ENCODE measurements around the gene SMDT1.

GRCh38 chr22:42066126-42066761 is 13.3 kb upstream of the SMDT1 start:
- TF ChIP-seq CTCF (conservative IDR thresholded peaks at IDR 0.05; ENCODE audit: low read depth in 2 of 2): no peak
- no peak for TF ChIP-seq JUNB (IDR thresholded peaks at IDR 0.05; ENCODE audit: unreplicated experiment)
- no peak for TF ChIP-seq EZH2phosphoT487 (IDR thresholded peaks at IDR 0.05; ENCODE audit: unreplicated experiment)
- no peak for TF ChIP-seq EZH2 (IDR thresholded peaks at IDR 0.05; ENCODE audit: low read depth, unreplicated experiment)

Data from GM23338 (cell line).